ENCODE data around the gene USP43. TPM values are rescaled to one million over a fixed set of nuclear protein-coding genes. Genes with fewer than 3 reads are reported as not detected.

Gene USP43
- total RNA-seq, 1 donor from 2014 or later = 0.90 TPM

DNA sequence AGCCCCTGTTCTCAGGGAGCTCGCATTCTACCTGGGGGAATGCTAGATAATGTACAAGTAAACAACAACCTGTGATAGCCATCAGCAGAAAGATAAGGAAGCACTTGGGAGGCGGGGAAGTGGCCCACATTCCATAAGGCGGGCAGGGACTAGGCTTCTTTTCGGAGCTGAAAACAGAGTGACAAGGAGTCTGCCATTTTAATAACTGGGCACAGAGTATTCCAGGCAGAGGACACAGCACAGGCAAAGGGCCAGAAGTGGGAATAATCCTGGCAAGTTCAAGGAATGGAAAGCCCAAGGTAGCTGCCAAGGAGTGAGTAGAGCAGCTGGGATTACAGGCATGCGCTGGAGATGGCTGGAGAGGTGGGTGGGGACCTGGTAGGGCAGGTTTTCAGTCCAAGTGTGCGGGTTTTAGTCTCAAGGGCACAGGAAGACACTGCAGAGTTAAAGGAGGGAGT is 24.3 kb downstream of the USP43 start:
- no peak overlapping the region for H3K4me3 Mint-ChIP-seq (ENCODE audit: unreplicated experiment)
- H3K27me3 Mint-ChIP-seq (ENCODE audit: unreplicated experiment) = peaks cover 3% of the 10 kb centered on the region
- peaks cover 15% of the 10 kb centered on the region for H3K4me1 Mint-ChIP-seq (ENCODE audit: unreplicated experiment)
- no peak for DNase-seq (ENCODE audit: low spot score)
- no peaks in the 10 kb centered on the region for H3K9me3 Mint-ChIP-seq (ENCODE audit: unreplicated experiment)
- H3K36me3 Mint-ChIP-seq (ENCODE audit: low read depth, unreplicated experiment) = peaks cover 9% of the 10 kb centered on the region
- H3K27ac Mint-ChIP-seq (ENCODE audit: unreplicated experiment) = no peak overlapping the region
- no peak for TF ChIP-seq CTCF (IDR thresholded peaks at IDR 0.05; ENCODE audit: unreplicated experiment)

GRCh38 chr17:9670596-9670995 is 25.3 kb downstream of the USP43 start:
- Mint-ChIP-seq H3K4me1 (ENCODE audit: unreplicated experiment) (peaks cover 15% of the 10 kb centered on the region), H3K27ac (ENCODE audit: unreplicated experiment) (no peak overlapping the region), H3K36me3 (ENCODE audit: low read depth, unreplicated experiment) (peaks cover under 1% of the 10 kb centered on the region), H3K9me3 (ENCODE audit: unreplicated experiment) (no peaks in the 10 kb centered on the region), H3K4me3 (ENCODE audit: unreplicated experiment) (no peak overlapping the region), H3K27me3 (ENCODE audit: unreplicated experiment) (peaks cover 3% of the 10 kb centered on the region)
- TF ChIP-seq CTCF (IDR thresholded peaks at IDR 0.05; ENCODE audit: unreplicated experiment) = no peak
- DNase-seq (ENCODE audit: low spot score) = no peak

- TF ChIP-seq CTCF (IDR thresholded peaks at IDR 0.05; ENCODE audit: unreplicated experiment) = no peak
- H3K36me3 Mint-ChIP-seq (ENCODE audit: low read depth, unreplicated experiment) = no peaks in the 10 kb centered on the region
- no peaks in the 10 kb centered on the region for H3K9me3 Mint-ChIP-seq (ENCODE audit: unreplicated experiment)
- H3K27me3 Mint-ChIP-seq (ENCODE audit: unreplicated experiment) = peaks cover 3% of the 10 kb centered on the region
- no peak for DNase-seq (ENCODE audit: low spot score)
- H3K4me1 Mint-ChIP-seq (ENCODE audit: unreplicated experiment) = peaks cover 11% of the 10 kb centered on the region
- no peak overlapping the region for H3K27ac Mint-ChIP-seq (ENCODE audit: unreplicated experiment)
- no peak overlapping the region for H3K4me3 Mint-ChIP-seq (ENCODE audit: unreplicated experiment)
Measured at GRCh38 chr17:9671559-9671958, 26.2 kb downstream of the USP43 start.

GRCh38 chr17:9672266-9672665 is 26.9 kb downstream of the USP43 start:
- Mint-ChIP-seq H3K27me3 (ENCODE audit: unreplicated experiment) (peaks cover 3% of the 10 kb centered on the region), H3K9me3 (ENCODE audit: unreplicated experiment) (no peaks in the 10 kb centered on the region), H3K36me3 (ENCODE audit: low read depth, unreplicated experiment) (no peaks in the 10 kb centered on the region), H3K4me3 (ENCODE audit: unreplicated experiment) (no peak overlapping the region), H3K27ac (ENCODE audit: unreplicated experiment) (no peak overlapping the region), H3K4me1 (ENCODE audit: unreplicated experiment) (peaks cover 7% of the 10 kb centered on the region)
- TF ChIP-seq CTCF (IDR thresholded peaks at IDR 0.05; ENCODE audit: unreplicated experiment) = no peak
- no peak for DNase-seq (ENCODE audit: low spot score)

- DNase-seq (ENCODE audit: low spot score) = no peak
- Mint-ChIP-seq H3K27me3 (ENCODE audit: unreplicated experiment) (peaks cover 3% of the 10 kb centered on the region), H3K27ac (ENCODE audit: unreplicated experiment) (no peak overlapping the region), H3K4me1 (ENCODE audit: unreplicated experiment) (peaks cover 7% of the 10 kb centered on the region), H3K36me3 (ENCODE audit: low read depth, unreplicated experiment) (no peaks in the 10 kb centered on the region), H3K4me3 (ENCODE audit: unreplicated experiment) (no peak overlapping the region), H3K9me3 (ENCODE audit: unreplicated experiment) (no peaks in the 10 kb centered on the region)
- TF ChIP-seq CTCF (IDR thresholded peaks at IDR 0.05; ENCODE audit: unreplicated experiment) = no peak
Measured at GRCh38 chr17:9672691-9673090, 27.4 kb downstream of the USP43 start.
